Heart right ventricle (tissue), 16 donors: ENCODE data around the gene TUG1. TPM values are rescaled to one million over a fixed set of nuclear protein-coding genes. Genes with fewer than 3 reads are reported as not detected.

Experiments used
- ATAC-seq, 8 donors: fragments of 200-7000 bp; cut with Tn5 transposase; one replicate each; pipeline ENCODE4 v1.9.1; 2020; ENCODE audit warnings: mild to moderate bottlenecking in 8 of 8, moderate library complexity in 8 of 8, moderate number of reproducible peaks in 1 of 8
- DNase-seq, 2 donors: peaks; one replicate each; pipeline ENCODE4 v3.0.0-alpha.2; 2020
- H3K27ac ChIP-seq, 10 donors: fragments of 200-600 bp; sonication (generic) in 2 of 10; one replicate each; pipeline versions ENCODE4 v1.5.0 to v1.8.0; 2020 to 2022; ENCODE audit warnings: mild to moderate bottlenecking in 3 of 10
- H3K27me3 ChIP-seq, 7 donors: fragments of 200-600 bp; one replicate each; pipeline ENCODE4 v1.8.0; 2021 to 2022; ENCODE audit warnings: mild to moderate bottlenecking in 2 of 7
- H3K36me3 ChIP-seq, 9 donors: fragments of 200-600 bp; sonication (generic) in 1 of 9; one replicate each; pipeline versions ENCODE4 v1.5.0 to v1.8.0; 2020 to 2022; ENCODE audit warnings: mild to moderate bottlenecking in 2 of 9
- H3K4me1 ChIP-seq, 9 donors: fragments of 200-600 bp; sonication (generic) in 1 of 9; one replicate each; pipeline versions ENCODE4 v1.5.0 to v1.8.0; 2020 to 2022; ENCODE audit warnings: mild to moderate bottlenecking in 4 of 9
- H3K4me3 ChIP-seq, 10 donors: fragments of 200-600 bp; sonication (generic) in 2 of 10; one replicate each; pipeline versions ENCODE4 v1.5.0 to v1.8.0; 2020 to 2022; ENCODE audit warnings: mild to moderate bottlenecking in 7 of 10, moderate library complexity in 2 of 10
- H3K9me3 ChIP-seq, 11 donors: fragments of 200-600 bp in 10 of 11; sonication (generic) in 2 of 11; one replicate each; pipeline versions ENCODE4 v1.5.0 to v1.8.0; 2013 to 2022; ENCODE audit warnings: mild to moderate bottlenecking in 2 of 11, control low read depth in 1 of 11, moderate library complexity in 1 of 11
- WGBS, 2 donors: extraction: QIAGEN DNeasy Blood & Tissue Kit; methylation state at CpG; one replicate each; pipeline ENCODE4 v1.1.7; 2013; ENCODE audit warnings: inconsistent platforms in 1 of 2; 5-methylcytosine and 5-hydroxymethylcytosine counted together
- intact Hi-C, 10 donors: fragments of 100-400 bp; cut with DNase I; formaldehyde crosslinking; loops; one replicate each; pipeline versions ENCODE4 v1.11.1 to v1.14.2; 2022
- polyA plus RNA-seq, 2 donors: library from polyadenylated mRNA; stranded (reverse); fragments of 200-250 nt; gene quantifications; one replicate each; pipeline ENCODE4 v1.2.3, GENCODE V29; 2013
- total RNA-seq, 10 donors: library from RNA; stranded (reverse); fragmentation: NEBNext Ultra II Directional in 3 of 10; extraction: Animal tissue kit (Norgen Biotek cat#: 25700) in 3 of 10; gene quantifications; one replicate each; pipeline versions ENCODE4 v1.2.1 to v1.2.4, GENCODE V29; 2021 to 2023
- TF ChIP-seq, protein P1 (sequence below), 9 donors: fragments of 200-600 bp; sonication (generic) in 2 of 9; IDR thresholded peaks; one replicate each; pipeline versions ENCODE4 v1.5.0 to v1.8.0; 2021 to 2022; ENCODE audit warnings: antibody characterized with exemption in 9 of 9, mild to moderate bottlenecking in 5 of 9, moderate library complexity in 1 of 9
- donor health status: Arrhythmogenic right ventricular cardiomyopathy.
- donor health status: ischemic (EF 13 %, LVEDD 7.1; RV severe dilation, severe dysfunction).
- donor health status: healthy with polysubstance abuse.
- donor health status: DM: no; HTN: yes; CAD: no.
- donor health status: DM: no; HTN: no; CAD: no.
- donor health status: ischemic (EF 25% LVEDD 6.9; RV normal size, moderate dysfunction).
- donor health status: ischemic (EF 25% LVEDD 5.7; RV mildly dilated, moderate dysfunction).
- donor health status: healthy.
- donor health status: DM: yes; HTN: yes; CAD: no.
- donor health status: Ischemic cardiomyopathy.
- donor health status: ischemic (EF 35%, LVEDD 5.7; RV mildly dilated, moderate dysfunction).
- donor health status: nonischemic (EF 11% LVEDD 7.7; RV severe dilation, severe dysfunction).
- donor health status: DM: yes; HTN: yes; CAD: no.
- donor health status: PGD.
- donor health status: ischemic (EF 29% LVEDD 5.4; RV normal size, mild dysfunction).
- donor health status: nonischemic (EF 23%, LVEDD 6.1; RV moderate dilation, normal function).

Gene TUG1
- total and polyA plus RNA-seq, 12 donors, result 18.6 to 48.4 (median 42.2) TPM

DNA sequence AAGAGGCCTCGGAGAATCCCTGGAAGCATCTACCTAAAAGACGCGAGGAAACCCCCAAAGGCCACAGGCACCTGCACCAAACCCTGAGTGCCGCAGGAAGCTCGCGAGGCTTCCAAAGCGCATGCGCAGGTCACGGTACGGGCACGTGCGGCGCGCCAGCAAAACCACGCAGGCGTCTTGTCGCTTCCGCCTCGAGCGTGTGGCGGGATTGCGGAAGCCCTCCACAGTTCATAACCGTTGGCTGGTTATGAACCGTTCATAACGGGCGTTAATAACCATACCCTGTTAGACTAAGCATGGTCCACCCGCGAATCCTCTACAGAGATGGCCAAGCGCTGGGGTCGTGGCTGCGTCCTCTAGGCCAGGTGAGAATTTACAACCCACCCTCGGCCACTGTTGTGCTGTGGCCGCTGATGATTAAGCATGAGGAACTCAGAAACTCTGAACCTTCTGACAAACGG, 46.9 kb upstream of the TUG1 start:
- H3K36me3 ChIP-seq, result peaks cover 0 to 32% (median 3%) of the 10 kb centered on the region in 9 donors
- TF ChIP-seq, protein P1, sequence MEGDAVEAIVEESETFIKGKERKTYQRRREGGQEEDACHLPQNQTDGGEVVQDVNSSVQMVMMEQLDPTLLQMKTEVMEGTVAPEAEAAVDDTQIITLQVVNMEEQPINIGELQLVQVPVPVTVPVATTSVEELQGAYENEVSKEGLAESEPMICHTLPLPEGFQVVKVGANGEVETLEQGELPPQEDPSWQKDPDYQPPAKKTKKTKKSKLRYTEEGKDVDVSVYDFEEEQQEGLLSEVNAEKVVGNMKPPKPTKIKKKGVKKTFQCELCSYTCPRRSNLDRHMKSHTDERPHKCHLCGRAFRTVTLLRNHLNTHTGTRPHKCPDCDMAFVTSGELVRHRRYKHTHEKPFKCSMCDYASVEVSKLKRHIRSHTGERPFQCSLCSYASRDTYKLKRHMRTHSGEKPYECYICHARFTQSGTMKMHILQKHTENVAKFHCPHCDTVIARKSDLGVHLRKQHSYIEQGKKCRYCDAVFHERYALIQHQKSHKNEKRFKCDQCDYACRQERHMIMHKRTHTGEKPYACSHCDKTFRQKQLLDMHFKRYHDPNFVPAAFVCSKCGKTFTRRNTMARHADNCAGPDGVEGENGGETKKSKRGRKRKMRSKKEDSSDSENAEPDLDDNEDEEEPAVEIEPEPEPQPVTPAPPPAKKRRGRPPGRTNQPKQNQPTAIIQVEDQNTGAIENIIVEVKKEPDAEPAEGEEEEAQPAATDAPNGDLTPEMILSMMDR (IDR thresholded peaks at IDR 0.05), result no peak
- intact Hi-C loops, result loop anchor here in 5 of 10 donors (5.0 to 10.0 kb wide), 3 partner anchors 160 to 287 kb away; partner anchors contain the start of gene SLC35E4 (in 4 of the 5)
- 32 to 50% methylated on average over 34 of the region's 34 CpGs for WGBS, 2 donors
- peaks cover 0 to 20% (median 11%) of the 10 kb centered on the region in 9 donors for H3K4me1 ChIP-seq
- peak overlapping the region; percentile 10 to 59 (median 52) for H3K4me3 ChIP-seq
- no peaks in the 10 kb centered on the region for H3K9me3 ChIP-seq
- DNase-seq (peak; percentile 58 to 81), ATAC-seq (peak; percentile 61 to 80 (median 70))
- peak overlapping the region in 4 of 10 donors; percentile 11 to 74 (median 22) for H3K27ac ChIP-seq
- H3K27me3 ChIP-seq, result no peaks in the 10 kb centered on the region

DNA sequence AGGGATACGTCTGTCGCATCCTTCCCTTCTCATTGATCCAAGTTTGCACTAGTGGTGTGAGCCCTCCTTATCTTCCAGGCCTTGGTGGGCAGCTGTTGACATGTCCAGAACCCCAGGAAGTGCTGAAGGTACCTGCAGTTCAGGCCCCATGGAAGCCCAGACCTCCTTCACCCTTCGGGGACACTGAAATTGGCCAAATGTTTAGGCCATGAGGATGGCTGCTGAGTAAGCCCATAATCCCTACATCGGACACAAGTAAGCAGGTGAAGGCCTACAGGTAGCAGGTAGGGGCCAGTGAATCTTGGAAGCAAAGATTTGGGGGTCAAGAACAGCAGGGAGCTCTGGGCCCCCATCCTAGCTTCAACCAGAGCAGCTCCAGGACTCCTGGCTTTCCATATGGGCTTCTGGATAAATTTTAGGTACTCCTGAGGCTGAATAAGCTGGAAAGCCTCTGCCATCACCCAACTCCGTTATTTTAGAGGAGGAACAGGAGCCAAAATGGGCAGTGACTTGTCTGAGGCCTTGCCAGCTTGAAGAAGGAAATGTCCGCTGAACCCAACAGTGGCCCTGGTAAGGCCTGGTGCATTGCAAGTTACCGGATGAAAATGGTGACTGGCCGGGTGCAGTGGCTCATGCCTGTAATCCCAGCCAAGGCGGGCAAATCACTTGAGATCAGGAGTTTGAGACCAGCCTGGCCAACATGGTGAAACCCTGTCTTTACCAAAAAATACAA, 45.7 kb upstream of the TUG1 start:
- DNase-seq (no peak), ATAC-seq (no peak)
- intact Hi-C loops, result loop anchor here in 5 of 10 donors (5.0 to 10.0 kb wide), 3 partner anchors 161 to 289 kb away; partner anchors contain the start of gene SLC35E4 (in 4 of the 5)
- H3K27ac ChIP-seq, result no peak overlapping the region
- H3K36me3 ChIP-seq, result peaks cover 0 to 43% (median 14%) of the 10 kb centered on the region in 9 donors
- 91 to 92% methylated on average over 9 of the region's 9 CpGs for WGBS, 2 donors
- no peaks in the 10 kb centered on the region for H3K9me3 ChIP-seq
- H3K4me1 ChIP-seq, result peaks cover 0 to 20% (median 11%) of the 10 kb centered on the region in 9 donors
- no peaks in the 10 kb centered on the region for H3K27me3 ChIP-seq
- H3K4me3 ChIP-seq, result no peak overlapping the region
- TF ChIP-seq, protein P1 (IDR thresholded peaks at IDR 0.05), result no peak

DNA sequence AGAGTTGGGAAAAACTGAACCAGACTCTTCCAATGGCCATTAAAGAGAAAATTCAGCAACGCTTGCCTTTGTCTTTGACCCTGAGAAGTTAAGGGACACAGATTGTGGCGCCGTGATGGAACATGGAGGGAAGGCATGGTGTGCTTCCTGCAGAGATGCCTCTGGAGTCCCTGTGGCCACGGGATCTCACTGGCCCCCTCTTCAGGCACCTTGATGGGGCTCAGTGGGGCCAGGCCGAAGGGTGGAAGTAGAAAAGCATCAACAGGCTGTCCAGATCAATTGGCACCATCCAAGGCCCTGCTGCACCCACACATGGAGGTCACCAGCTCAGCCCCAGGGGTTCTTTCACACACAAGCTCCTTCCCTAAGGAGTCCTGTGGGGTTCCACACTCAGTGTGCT, 43.4 kb upstream of the TUG1 start:
- Histone ChIP-seq H3K27ac (no peak overlapping the region), H3K9me3 (no peaks in the 10 kb centered on the region), H3K27me3 (no peaks in the 10 kb centered on the region), H3K4me3 (no peak overlapping the region), H3K36me3 (peaks cover 0 to 67% (median 29%) of the 10 kb centered on the region in 9 donors), H3K4me1 (peaks cover 0 to 17% (median 10%) of the 10 kb centered on the region in 9 donors)
- TF ChIP-seq, protein P1 (IDR thresholded peaks at IDR 0.05), result no peak
- DNase-seq, result no peak
- intact Hi-C loops, result loop anchor here in 3 of 10 donors (10.0 kb wide), 1 partner anchor 291 kb away; the partner anchor contains the start of gene SLC35E4 (in 3 of the 3)
- ATAC-seq, result no peak
- 92 to 95% methylated on average over 5 of the region's 5 CpGs for WGBS, 2 donors

DNA sequence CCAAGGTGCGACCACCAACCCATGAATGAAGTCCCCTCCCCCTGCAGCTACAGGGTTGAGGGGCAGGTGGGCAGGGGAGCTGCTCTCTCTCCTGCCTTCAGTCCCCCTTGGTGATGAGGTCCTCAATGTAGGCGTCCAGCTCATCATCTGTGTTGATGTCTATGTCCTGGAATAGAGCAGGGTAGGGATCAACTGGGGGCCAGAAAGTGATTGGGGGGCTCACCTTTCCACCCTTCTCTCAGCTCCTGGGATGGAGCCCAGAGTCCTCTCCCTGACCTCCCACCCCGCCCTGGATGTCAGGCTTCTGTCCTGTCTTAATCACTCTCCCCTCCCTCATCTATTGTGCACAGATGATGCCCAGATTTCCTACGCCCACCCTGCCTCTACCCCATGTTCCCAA, 42.4 kb upstream of the TUG1 start:
- Histone ChIP-seq H3K36me3 (peaks cover 0 to 77% (median 37%) of the 10 kb centered on the region in 9 donors), H3K9me3 (no peaks in the 10 kb centered on the region), H3K27me3 (no peaks in the 10 kb centered on the region), H3K4me3 (no peak overlapping the region), H3K27ac (no peak overlapping the region), H3K4me1 (peaks cover 0 to 8% (median 0%) of the 10 kb centered on the region in 9 donors)
- TF ChIP-seq, protein P1 (IDR thresholded peaks at IDR 0.05), result no peak
- ATAC-seq, result no peak
- intact Hi-C loops, result loop anchor here in 3 of 10 donors (10.0 kb wide), 1 partner anchor 292 kb away; the partner anchor contains the start of gene SLC35E4 (in 3 of the 3)
- 92 to 94% methylated on average over 4 of the region's 4 CpGs for WGBS, 2 donors
- no peak for DNase-seq
